ENCODE measurements around the gene LRCH3. TPM values are rescaled to one million over a fixed set of nuclear protein-coding genes. Genes with fewer than 3 reads are reported as not detected.

Gene LRCH3
- total and polyA plus RNA-seq, 2 of the 13 experiments (the other 11 are each of a cell fraction or from before 2014, with no cell fraction given), result 25.5 to 103 TPM

DNA sequence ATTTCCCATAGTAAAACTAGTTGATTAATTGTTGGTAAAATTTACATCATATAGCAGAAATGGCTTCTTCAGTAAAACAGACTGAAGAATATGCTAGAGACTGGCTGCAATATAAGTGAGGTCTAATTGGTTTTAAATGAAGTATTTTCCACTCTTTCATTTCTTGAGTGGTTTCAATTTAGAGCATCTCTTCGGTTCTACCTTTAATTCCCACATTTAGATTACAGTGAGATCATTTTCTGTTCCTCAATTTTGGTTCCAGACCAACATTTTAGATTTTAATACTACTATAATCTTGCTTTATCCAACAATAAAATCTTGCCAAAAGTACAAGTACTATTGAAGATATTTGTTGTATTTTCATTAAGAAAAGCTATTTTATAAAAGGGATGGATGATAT lies 1.0 kb upstream of the LRCH3 start:
- H4K20me1 ChIP-seq (ENCODE audit: insufficient read depth, low read length), result peaks cover 8% of the 10 kb centered on the region; the same call in 1 of the 2 replicates
- CTCF ChIA-PET (ENCODE audit: low intra/inter-chr PET ratio, low total read pairs), result no interaction called here
- peaks cover 36% of the 10 kb centered on the region for H3K79me2 ChIP-seq (ENCODE audit: insufficient read depth, low read length)
- no peak overlapping the region for H3K27ac ChIP-seq (ENCODE audit: extremely low read length, insufficient read depth, low read length)
- POLR2A ChIA-PET, result no interaction called here
- no peaks in the 10 kb centered on the region; a peak in 1 of 5 replicates for H3K27me3 ChIP-seq (ENCODE audit: control insufficient read depth in 1 of 2, insufficient read depth in 2 of 2, low read length in 2 of 2)
- DNase-seq (ENCODE audit: low spot score) (no peak), ATAC-seq (no peak), FAIRE-seq (no peak)
- in situ Hi-C loops (cut with HindIII; ENCODE audit: extremely low pct_ligation_motif_present, low pct_unique_long_range_greater_than_20kb), result no loop called here
- H3K36me3 ChIP-seq (replicated peaks in 1 of 2; ENCODE audit: control insufficient read depth in 1 of 2, insufficient read depth in 2 of 2, low read length in 2 of 2), result no peaks in the 10 kb centered on the region
- 91% methylated on average over 1 of the region's 1 CpG for WGBS (ENCODE audit: low lambda C conversion rate)
- BruUV-seq (replicated peaks), result no TSS peak
- no peaks in the 10 kb centered on the region for H3K9me3 ChIP-seq (ENCODE audit: low read length)
- H2AFZ ChIP-seq (ENCODE audit: low read length), result no peak overlapping the region
- H3K9ac ChIP-seq (ENCODE audit: insufficient read depth, low read depth, low read length), result no peak overlapping the region
- peaks cover 39% of the 10 kb centered on the region for H3K4me1 ChIP-seq (ENCODE audit: insufficient read depth, low read length)
- TF ChIP-seq ZNF343 (CRISPR knock-in tag; IDR thresholded peaks at IDR 0.05), result no peak
- TF ChIP-seq, protein P1, sequence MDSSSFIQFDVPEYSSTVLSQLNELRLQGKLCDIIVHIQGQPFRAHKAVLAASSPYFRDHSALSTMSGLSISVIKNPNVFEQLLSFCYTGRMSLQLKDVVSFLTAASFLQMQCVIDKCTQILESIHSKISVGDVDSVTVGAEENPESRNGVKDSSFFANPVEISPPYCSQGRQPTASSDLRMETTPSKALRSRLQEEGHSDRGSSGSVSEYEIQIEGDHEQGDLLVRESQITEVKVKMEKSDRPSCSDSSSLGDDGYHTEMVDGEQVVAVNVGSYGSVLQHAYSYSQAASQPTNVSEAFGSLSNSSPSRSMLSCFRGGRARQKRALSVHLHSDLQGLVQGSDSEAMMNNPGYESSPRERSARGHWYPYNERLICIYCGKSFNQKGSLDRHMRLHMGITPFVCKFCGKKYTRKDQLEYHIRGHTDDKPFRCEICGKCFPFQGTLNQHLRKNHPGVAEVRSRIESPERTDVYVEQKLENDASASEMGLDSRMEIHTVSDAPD (CRISPR knock-in tag; IDR thresholded peaks at IDR 0.05), result no peak
- no peak for TF ChIP-seq U2AF1 (optimal IDR thresholded peaks at IDR 0.05; ENCODE audit: low read depth, low read length)
- no peak for TF ChIP-seq NFKB2 (CRISPR knock-in tag; IDR thresholded peaks at IDR 0.05; ENCODE audit: borderline replicate concordance)
- no peak for TF ChIP-seq RXRB (CRISPR knock-in tag; IDR thresholded peaks at IDR 0.05; ENCODE audit: borderline replicate concordance)
- no peak for TF ChIP-seq ZNF501 (CRISPR knock-in tag; IDR thresholded peaks at IDR 0.05)
- TF ChIP-seq NRL (CRISPR knock-in tag; IDR thresholded peaks at IDR 0.05; ENCODE audit: borderline replicate concordance), result no peak
- TF ChIP-seq HNRNPH1 (optimal IDR thresholded peaks at IDR 0.05; ENCODE audit: low read depth, low read length), result no peak
- TF ChIP-seq SP5 (CRISPR knock-in tag; IDR thresholded peaks at IDR 0.05; ENCODE audit: borderline replicate concordance, low read depth), result no peak
- TF ChIP-seq RFXANK (CRISPR knock-in tag; IDR thresholded peaks at IDR 0.05), result no peak
- no peak for TF ChIP-seq GATAD1 (CRISPR knock-in tag; IDR thresholded peaks at IDR 0.05)
- no peak for TF ChIP-seq ZNF382 (CRISPR knock-in tag; IDR thresholded peaks at IDR 0.05; ENCODE audit: borderline replicate concordance)
- TF ChIP-seq, protein P2, sequence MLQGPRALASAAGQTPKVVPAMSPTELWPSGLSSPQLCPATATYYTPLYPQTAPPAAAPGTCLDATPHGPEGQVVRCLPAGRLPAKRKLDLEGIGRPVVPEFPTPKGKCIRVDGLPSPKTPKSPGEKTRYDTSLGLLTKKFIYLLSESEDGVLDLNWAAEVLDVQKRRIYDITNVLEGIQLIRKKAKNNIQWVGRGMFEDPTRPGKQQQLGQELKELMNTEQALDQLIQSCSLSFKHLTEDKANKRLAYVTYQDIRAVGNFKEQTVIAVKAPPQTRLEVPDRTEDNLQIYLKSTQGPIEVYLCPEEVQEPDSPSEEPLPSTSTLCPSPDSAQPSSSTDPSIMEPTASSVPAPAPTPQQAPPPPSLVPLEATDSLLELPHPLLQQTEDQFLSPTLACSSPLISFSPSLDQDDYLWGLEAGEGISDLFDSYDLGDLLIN (CRISPR knock-in tag; IDR thresholded peaks at IDR 0.05; ENCODE audit: borderline replicate concordance), result no peak
- no peak for TF ChIP-seq ZNF841 (CRISPR knock-in tag; IDR thresholded peaks at IDR 0.05; ENCODE audit: borderline replicate concordance)
- no peak for TF ChIP-seq ZBTB26 (CRISPR knock-in tag; IDR thresholded peaks at IDR 0.05; ENCODE audit: borderline replicate concordance)
- TF ChIP-seq EED (CRISPR knock-in tag; IDR thresholded peaks at IDR 0.05), result no peak
- TF ChIP-seq WIZ (CRISPR knock-in tag; IDR thresholded peaks at IDR 0.05), result no peak
- no peak overlapping the region for H3K4me3 ChIP-seq (replicated peaks in 1 of 3; ENCODE audit: insufficient read depth in 1 of 3, low read depth in 2 of 3, low read length in 3 of 3)
- H3K4me2 ChIP-seq (ENCODE audit: low read depth, low read length), result no peak overlapping the region
- intact Hi-C loops (cut with micrococcal nuclease; ENCODE audit: unreplicated experiment), result loop anchor here (5.0 kb wide), 1 partner anchor 38 kb away; no protein-coding TSS in a partner anchor
